GM12878 (cell line): ENCODE results near the gene ZSCAN10. TPM values are rescaled to one million over a fixed set of nuclear protein-coding genes. Genes with fewer than 3 reads are reported as not detected.

Experiments used
- ATAC-seq: fragments of 200-7000 bp; cut with Tn5 transposase; 3 replicates; pipeline ENCODE4 v1.9.1; 2020; ENCODE audit warnings: mild to moderate bottlenecking, moderate library complexity
- BruUV-seq: library from RNA; stranded (reverse); fragments of 400-500 nt; replicated peaks from 2 replicates; lab custom pipeline; 2021; lab: Mats Ljungman, UMichigan
- CTCF ChIA-PET: fragments of 300-600 bp; sonication (Branson Sonifier 250); formaldehyde crosslinking; extraction: SDS; loops from one replicate; lab custom pipeline; 2021; ENCODE audit warnings: inconsistent platforms; lab: Yijun Ruan, JAX
- POLR2A ChIA-PET: fragments of 350-600 bp; formaldehyde crosslinking; extraction: SDS; loops from one replicate; lab custom pipeline; 2021; ENCODE audit warnings: inconsistent platforms; lab: Charles Lee
- RAD21 ChIA-PET: fragments of 300-600 bp; sonication (Branson Sonifier 250); formaldehyde crosslinking; loops from one replicate; lab custom pipeline; 2023; ENCODE audit warnings: antibody characterized with exemption; ENCODE audit not compliant: unreplicated experiment; lab: Charles Lee
- SMC1A ChIA-PET: fragments of 300-600 bp; sonication (Branson Sonifier 250); formaldehyde crosslinking; loops from one replicate; lab custom pipeline; 2023; ENCODE audit not compliant: unreplicated experiment, uncharacterized antibody; lab: Charles Lee
- DNase-seq: peaks from one replicate; pipeline ENCODE4 v3.0.0-alpha.2; 2011; ENCODE audit warnings: low read depth, low spot score
- FAIRE-seq: peaks from 3 replicates; lab custom pipeline; 2011; peaks lifted over from hg19 to GRCh38; lab: Jason Lieb, UNC
- H2AFZ ChIP-seq: 2 replicates; pipeline ENCODE4 v1.6.0; 2011; ENCODE audit warnings: low read depth, low read length, control low read depth; ENCODE audit not compliant: control insufficient read depth
- H3K27ac ChIP-seq: 2 replicates; pipeline ENCODE4 v1.5.1; 2011; ENCODE audit warnings: control low read depth; ENCODE audit not compliant: control insufficient read depth, insufficient read depth
- H3K27me3 ChIP-seq, 2 experiments: replicated peaks in 1 of 2; 2 replicates each; pipeline versions ENCODE4 v1.6.0 to v1.6.1; 2011; ENCODE audit warnings: low read length in 1 of 2; ENCODE audit not compliant: control insufficient read depth in 2 of 2, insufficient read depth in 2 of 2
- H3K36me3 ChIP-seq, 2 experiments: 2 replicates each; pipeline ENCODE4 v1.5.1; 2011; ENCODE audit warnings: low read length in 1 of 2; ENCODE audit not compliant: control insufficient read depth in 2 of 2, insufficient read depth in 2 of 2
- H3K4me1 ChIP-seq: 2 replicates; pipeline ENCODE4 v1.6.1; 2011; ENCODE audit warnings: mild to moderate bottlenecking, low read length, moderate library complexity, mixed read lengths; ENCODE audit not compliant: control insufficient read depth, insufficient read depth
- H3K4me2 ChIP-seq: 2 replicates; pipeline ENCODE4 v1.6.0; 2011; ENCODE audit warnings: control low read depth; ENCODE audit not compliant: control insufficient read depth, insufficient read depth
- H3K4me3 ChIP-seq: fragments of 200-600 bp; sonication (generic); 2 replicates; pipeline ENCODE4 v1.5.1; 2016
- H3K79me2 ChIP-seq: 2 replicates; pipeline ENCODE4 v1.6.0; 2011; ENCODE audit warnings: low read length; ENCODE audit not compliant: control insufficient read depth, insufficient read depth
- H3K9ac ChIP-seq: 2 replicates; pipeline ENCODE4 v1.8.0; 2011; ENCODE audit warnings: low read length, control low read depth, mixed read lengths; ENCODE audit not compliant: control insufficient read depth, insufficient read depth
- H3K9me3 ChIP-seq: replicated peaks from 3 replicates; pipeline ENCODE4 v1.5.1; 2011; ENCODE audit warnings: mild to moderate bottlenecking, low read length; ENCODE audit not compliant: control insufficient read depth, insufficient read depth
- H4K20me1 ChIP-seq: 2 replicates; pipeline ENCODE4 v1.6.0; 2011; ENCODE audit not compliant: control insufficient read depth, insufficient read depth
- EGR1 ChIP-seq, 2 experiments: IDR thresholded peaks; 1 replicate in 1 of 2; 2 replicates in 1 of 2; pipeline ENCODE4 v1.6.1; 2011 to 2012; ENCODE audit warnings: low read depth in 2 of 2, low read length in 2 of 2, borderline replicate concordance in 1 of 2, mild to moderate bottlenecking in 1 of 2, moderate library complexity in 1 of 2
- HDAC2 ChIP-seq: fragments of 200-600 bp; sonication (generic); IDR thresholded peaks from 2 replicates; pipeline ENCODE4 v1.6.1; 2017
- HSF1 ChIP-seq: fragments of 150-350 bp; IDR thresholded peaks from 2 replicates; pipeline ENCODE4 v1.6.1; 2014; ENCODE audit warnings: mild to moderate bottlenecking, low read depth, low read length
- IRF5 ChIP-seq: fragments of 450-650 bp; IDR thresholded peaks from 2 replicates; pipeline ENCODE4 v1.6.1; 2017; ENCODE audit warnings: borderline replicate concordance
- JUND ChIP-seq: IDR thresholded peaks from 2 replicates; pipeline ENCODE4 v1.6.1; 2012; ENCODE audit warnings: low read depth, mild to moderate bottlenecking, low read length, improper control_type of control experiment, moderate library complexity
- NFYB ChIP-seq: IDR thresholded peaks from 2 replicates; pipeline ENCODE4 v1.6.1; 2011; ENCODE audit warnings: low read depth, mild to moderate bottlenecking, low read length, improper control_type of control experiment, moderate library complexity; ENCODE audit not compliant: insufficient read depth
- PKNOX1 ChIP-seq: fragments of 450-650 bp; IDR thresholded peaks from 2 replicates; pipeline ENCODE4 v1.6.1; 2016; ENCODE audit warnings: mild to moderate bottlenecking
- RAD21 ChIP-seq: IDR thresholded peaks from 2 replicates; pipeline ENCODE4 v1.6.1; 2011; ENCODE audit warnings: mild to moderate bottlenecking, low read depth, low read length, moderate library complexity; ENCODE audit not compliant: insufficient read depth
- RAD51 ChIP-seq: fragments of 450-650 bp; IDR thresholded peaks from 2 replicates; pipeline ENCODE4 v1.6.1; 2016; ENCODE audit warnings: moderate library complexity, mild to moderate bottlenecking, inconsistent platforms
- RB1 ChIP-seq: fragments of 450-650 bp; formaldehyde crosslinking; IDR thresholded peaks from 2 replicates; pipeline ENCODE4 v1.6.1; 2017; ENCODE audit warnings: mild to moderate bottlenecking, borderline replicate concordance
- SMARCA5 ChIP-seq: fragments of 450-650 bp; IDR thresholded peaks from 2 replicates; pipeline ENCODE4 v1.6.1; 2017; ENCODE audit warnings: mild to moderate bottlenecking
- SPI1 ChIP-seq: IDR thresholded peaks from 2 replicates; pipeline ENCODE4 v1.6.1; 2011; ENCODE audit warnings: low read depth, mild to moderate bottlenecking, low read length, moderate library complexity, borderline replicate concordance; ENCODE audit not compliant: insufficient read depth
- USF1 ChIP-seq: IDR thresholded peaks from 2 replicates; pipeline ENCODE4 v1.6.1; 2011; ENCODE audit warnings: borderline replicate concordance, low read depth, mild to moderate bottlenecking, moderate library complexity, mixed read lengths, low read length; ENCODE audit not compliant: insufficient read depth; ENCODE audit errors: extremely low read length
- ZNF274 ChIP-seq: IDR thresholded peaks from one replicate; pipeline ENCODE4 v1.8.0; 2011; ENCODE audit not compliant: insufficient read length, insufficient read depth
- WGBS: methylation state at CpG from one replicate; pipeline ENCODE4 v1.1.6; 2016; ENCODE audit warnings: low lambda C conversion rate; ENCODE audit not compliant: insufficient replicate concordance, insufficient coverage; ENCODE audit errors: missing lambda C conversion rate; 5-methylcytosine and 5-hydroxymethylcytosine counted together
- in situ Hi-C: fragments of 300-500 bp; cut with MboI; formaldehyde crosslinking; loops from 9 replicates; pipeline ENCODE4 v1.14.3; 2018; ENCODE audit warnings: mixed read lengths
- intact Hi-C: fragments of 100-400 bp; cut with micrococcal nuclease; formaldehyde crosslinking; loops from one replicate; pipeline ENCODE4 v1.14.2; 2022; ENCODE audit not compliant: unreplicated experiment
- polyA plus RNA-seq, 11 experiments: library from polyadenylated mRNA; depleted of rRNA in 4 of 11; unstranded in 6 of 11; stranded (reverse) in 5 of 11; fragments of >200 nt; fragmentation: Nextera tagmentation in 4 of 11; fragmentation: Illumina TruSeq in 1 of 11; extraction: Ambion mirVana in 4 of 11; extraction: Trizol in 1 of 11; gene quantifications; 1 replicate in 1 of 11; 2 replicates in 10 of 11; pipeline versions ENCODE4 v1.2.1 to v1.2.3, GENCODE V29; 2011 to 2016; ENCODE audit warnings: inconsistent platforms in 2 of 11, missing spikeins in 2 of 11, low read depth in 1 of 11
- total RNA-seq, 4 experiments: library from RNA; depleted of rRNA in 3 of 4; stranded (reverse); fragments of >200 nt in 3 of 4; fragmentation: Illumina TruSeq in 1 of 4; extraction: Trizol in 1 of 4; gene quantifications; 2 replicates each; pipeline versions ENCODE4 v1.2.1 to v1.2.3, GENCODE V29; 2013 to 2021
- TF ChIP-seq, protein P1 (sequence below): fragments of 450-650 bp; IDR thresholded peaks from 2 replicates; pipeline ENCODE4 v1.6.1; 2017; ENCODE audit warnings: low read depth, mild to moderate bottlenecking, moderate library complexity

The ZSCAN10 gene
- total and polyA plus RNA-seq, 10 of the 15 experiments (the other 5 are each of a cell fraction or from before 2014, with no cell fraction given) = 0.06 to 0.33 TPM; not detected in 8

GRCh38 chr16:3118846-3119245 is 19.8 kb upstream of the ZSCAN10 start (continued):
- no peak for TF ChIP-seq RB1
- TF ChIP-seq, protein P1, sequence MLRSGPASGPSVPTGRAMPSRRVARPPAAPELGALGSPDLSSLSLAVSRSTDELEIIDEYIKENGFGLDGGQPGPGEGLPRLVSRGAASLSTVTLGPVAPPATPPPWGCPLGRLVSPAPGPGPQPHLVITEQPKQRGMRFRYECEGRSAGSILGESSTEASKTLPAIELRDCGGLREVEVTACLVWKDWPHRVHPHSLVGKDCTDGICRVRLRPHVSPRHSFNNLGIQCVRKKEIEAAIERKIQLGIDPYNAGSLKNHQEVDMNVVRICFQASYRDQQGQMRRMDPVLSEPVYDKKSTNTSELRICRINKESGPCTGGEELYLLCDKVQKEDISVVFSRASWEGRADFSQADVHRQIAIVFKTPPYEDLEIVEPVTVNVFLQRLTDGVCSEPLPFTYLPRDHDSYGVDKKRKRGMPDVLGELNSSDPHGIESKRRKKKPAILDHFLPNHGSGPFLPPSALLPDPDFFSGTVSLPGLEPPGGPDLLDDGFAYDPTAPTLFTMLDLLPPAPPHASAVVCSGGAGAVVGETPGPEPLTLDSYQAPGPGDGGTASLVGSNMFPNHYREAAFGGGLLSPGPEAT = no peak
- TF ChIP-seq ZNF274 = no peak
- no peak for TF ChIP-seq JUND
- no peak for TF ChIP-seq USF1
- no peak for TF ChIP-seq SPI1
- no peak for TF ChIP-seq RAD51

DNA sequence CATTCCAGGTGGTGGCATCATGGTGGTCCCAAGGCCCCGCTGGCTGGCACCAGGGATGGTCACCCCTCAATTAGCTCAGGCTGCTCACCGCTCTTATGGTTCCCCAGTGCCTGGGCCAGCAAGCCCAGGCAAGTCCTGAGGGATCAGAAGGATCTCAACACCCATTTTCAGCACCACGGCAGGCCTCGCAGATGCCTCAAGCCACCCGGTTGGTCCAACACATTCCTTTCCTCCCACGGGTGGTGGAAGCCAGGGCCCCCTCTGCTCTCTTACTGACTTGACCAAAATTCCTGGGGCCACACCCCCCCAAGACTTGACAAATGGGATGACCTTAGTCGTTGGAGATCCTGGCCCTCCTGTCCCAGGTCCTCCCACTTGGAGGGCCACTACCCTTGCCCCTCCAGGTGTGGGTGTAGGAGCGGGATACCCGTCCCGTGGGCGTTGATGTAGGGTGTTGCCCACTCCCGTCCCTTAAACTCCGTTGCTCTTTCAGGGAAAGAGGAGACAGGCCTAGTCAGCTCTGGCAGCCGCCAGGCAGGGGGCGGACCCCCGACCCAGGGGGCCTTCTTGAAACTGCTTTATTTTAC is 19.2 kb upstream of the ZSCAN10 start:
- H3K9me3 ChIP-seq = no peaks in the 10 kb centered on the region
- POLR2A ChIA-PET = interaction anchor here (0.6 to 1.9 kb wide), 3 partner anchors 10 to 1179 kb away, joined by 3 to 13 read pairs (median 3); no protein-coding TSS in a partner anchor
- FAIRE-seq = no peak
- H2AFZ ChIP-seq = no peak overlapping the region
- no TSS peak for BruUV-seq
- H3K27ac ChIP-seq = no peak overlapping the region
- SMC1A ChIA-PET = interaction anchor here (1.6 kb wide), 1 partner anchor 12 kb away, joined by 8 read pairs; no protein-coding TSS in a partner anchor
- 44% methylated on average over 16 of the region's 16 CpGs for WGBS
- CTCF ChIA-PET = interaction anchor here (1.6 to 5.6 kb wide), 2 partner anchors 10 to 18 kb away, joined by 5 to 41 read pairs; no protein-coding TSS in a partner anchor
- in situ Hi-C loops = no loop called here
- intact Hi-C loops = no loop called here
- no peak overlapping the region for H3K9ac ChIP-seq
- no peak for ATAC-seq
- no peaks in the 10 kb centered on the region for H3K27me3 ChIP-seq
- no peaks in the 10 kb centered on the region for H4K20me1 ChIP-seq
- H3K4me2 ChIP-seq = no peak overlapping the region
- RAD21 ChIA-PET = no interaction called here
- H3K4me1 ChIP-seq = peaks cover 2% of the 10 kb centered on the region
- H3K4me3 ChIP-seq = no peak overlapping the region
- no peaks in the 10 kb centered on the region for H3K79me2 ChIP-seq
- no peak for DNase-seq
- H3K36me3 ChIP-seq = no peaks in the 10 kb centered on the region
- no peak for TF ChIP-seq SMARCA5
- TF ChIP-seq HDAC2 = no peak
- no peak for TF ChIP-seq IRF5
- no peak for TF ChIP-seq PKNOX1
- no peak for TF ChIP-seq HSF1
- no peak for TF ChIP-seq NFYB
- TF ChIP-seq EGR1 (IDR thresholded peaks at IDR 0.05; ENCODE audit: borderline replicate concordance in 1 of 2, low read depth in 2 of 2, low read length in 2 of 2) = no peak
- TF ChIP-seq RAD21 = no peak
